ENCODE data around the gene PTPRS.
"Not testable (repeated sequence)": the region's sequence is repeated elsewhere in the genome, so short reads cannot be mapped to it uniquely, and the experiment has no call there.

PTPRS gene

DNA sequence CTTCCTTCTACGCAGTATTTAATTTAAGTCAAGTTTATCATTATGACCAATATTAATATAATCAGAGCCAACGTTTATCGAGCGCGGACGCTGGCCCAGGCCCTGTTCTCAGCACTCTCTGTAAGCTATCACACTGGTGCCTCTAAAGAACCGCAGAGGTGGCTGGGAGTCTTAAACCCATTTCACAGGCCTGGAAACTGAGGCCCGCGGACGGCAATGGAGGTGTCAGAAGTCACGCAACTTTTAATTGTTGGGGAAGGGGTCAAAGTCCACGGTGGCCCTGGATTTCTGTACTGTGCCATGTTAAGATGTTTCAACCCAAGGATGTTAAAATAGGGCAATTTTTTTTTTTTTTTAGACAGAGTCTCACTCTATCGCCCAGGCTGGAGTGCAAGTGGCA lies 8.8 kb downstream of the PTPRS start:
- DNase-seq = no peak

DNA sequence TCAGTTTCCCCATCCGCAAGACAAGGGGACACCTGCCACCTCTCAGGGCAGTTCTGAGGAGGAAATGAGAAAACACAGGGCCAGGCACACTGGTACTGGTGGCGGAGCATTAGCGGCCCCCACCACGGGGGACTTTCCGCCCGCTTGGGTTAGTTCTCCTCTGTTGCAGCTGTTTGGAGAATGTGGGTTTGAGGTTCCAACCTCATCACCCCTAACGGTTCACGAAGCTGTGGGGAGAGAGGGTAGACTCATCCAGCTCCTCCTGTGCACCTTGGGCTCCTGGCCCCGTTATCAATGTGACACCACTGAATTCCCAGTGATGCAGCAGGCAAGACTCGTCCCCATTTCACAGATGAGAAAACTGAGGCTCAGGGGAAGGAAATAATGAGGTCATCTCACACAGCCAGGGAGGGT lies 10.3 kb downstream of the PTPRS start:
- no peak for DNase-seq

DNA sequence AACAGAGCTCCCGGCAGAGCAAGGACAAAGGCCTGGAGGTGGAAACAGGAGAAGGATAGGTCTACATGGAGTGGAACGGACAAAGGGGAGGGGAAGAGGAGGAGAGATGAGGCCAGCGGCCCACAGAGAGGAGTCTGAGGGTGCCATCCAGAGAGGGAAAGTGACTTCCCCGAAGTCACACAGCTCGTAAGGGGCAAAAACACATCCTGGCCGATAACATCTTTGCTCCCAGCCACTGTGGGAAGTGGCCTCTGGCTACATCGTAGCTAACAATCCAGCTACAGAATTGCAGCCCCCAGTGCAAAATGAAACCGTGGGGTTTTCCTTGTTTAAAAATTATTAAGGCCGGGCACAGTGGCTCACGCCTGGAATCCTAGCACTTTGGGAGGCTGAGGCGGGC lies 11.5 kb downstream of the PTPRS start:
- no peak for DNase-seq

- not testable (repeated sequence) for DNase-seq
These were observed 12.2 kb downstream of the PTPRS start for GRCh38 chr19:5328407-5328806.

- no peak for DNase-seq
These were observed 13.5 kb downstream of the PTPRS start for GRCh38 chr19:5326986-5327623.

- DNase-seq = no peak
These were observed 14.1 kb downstream of the PTPRS start for GRCh38 chr19:5326545-5326944.

DNA sequence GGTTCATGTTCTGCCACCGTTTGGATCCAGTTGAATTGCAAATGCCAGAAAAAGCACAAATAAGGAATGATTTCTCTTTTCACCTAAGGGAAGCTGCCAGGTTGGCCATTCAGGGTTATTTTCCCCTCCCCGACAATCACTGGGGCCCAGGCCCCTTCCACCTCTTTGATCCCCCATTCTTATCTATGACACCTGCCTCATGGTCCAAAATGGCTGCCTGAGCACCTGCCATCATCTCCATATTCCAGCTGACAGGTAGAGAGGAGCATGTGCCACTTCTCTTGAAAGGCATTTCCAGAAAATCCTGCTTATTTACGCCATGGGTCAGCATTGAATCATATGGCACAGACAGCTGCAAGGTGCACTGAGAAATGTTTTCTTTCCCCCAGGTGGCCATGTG lies 15.7 kb downstream of the PTPRS start:
- no peak for DNase-seq

DNA sequence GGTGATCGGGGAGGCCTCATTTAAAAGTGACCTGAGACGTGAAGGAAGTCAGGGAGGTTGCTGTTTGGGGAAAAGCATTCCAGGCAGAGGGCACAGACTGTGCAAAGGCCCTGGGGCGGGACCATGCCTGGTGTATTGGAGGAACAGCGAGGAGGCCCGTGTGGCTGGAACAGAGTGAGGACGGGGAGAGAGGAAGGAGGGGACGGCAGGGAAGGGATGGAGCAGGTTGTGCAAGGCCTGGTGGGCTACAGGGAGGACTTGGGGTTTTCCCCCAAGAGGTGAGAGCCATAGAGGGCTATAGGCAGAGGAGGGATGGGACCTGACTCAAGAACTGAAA lies 17.2 kb downstream of the PTPRS start:
- DNase-seq = no peak

- DNase-seq = no peak
These were observed 18.5 kb downstream of the PTPRS start for GRCh38 chr19:5321851-5322681.

- no peak for DNase-seq
These were observed 19.5 kb downstream of the PTPRS start for GRCh38 chr19:5321066-5321642.

- DNase-seq = no peak
These were observed 21.1 kb downstream of the PTPRS start for GRCh38 chr19:5319516-5319915.

DNA sequence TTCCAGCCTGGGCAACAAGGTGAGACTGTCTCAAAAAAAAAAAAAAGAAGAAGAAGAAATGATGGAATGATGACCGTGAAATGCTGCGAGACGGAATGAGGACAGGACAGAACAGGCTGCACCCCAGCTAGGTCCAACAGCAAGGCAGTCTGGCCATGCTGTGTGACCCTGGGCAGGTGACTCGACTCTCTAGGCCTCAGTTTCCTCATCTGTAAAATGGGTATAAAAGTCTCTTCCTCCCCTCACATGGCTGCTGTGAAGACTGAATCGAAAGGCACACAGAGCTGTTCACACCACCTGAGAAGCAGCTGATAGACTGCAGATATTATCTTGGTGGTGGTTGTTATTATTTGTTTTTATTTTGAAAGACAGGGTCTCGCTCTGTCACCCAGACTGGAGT lies 22.3 kb downstream of the PTPRS start:
- no peak for DNase-seq

DNA sequence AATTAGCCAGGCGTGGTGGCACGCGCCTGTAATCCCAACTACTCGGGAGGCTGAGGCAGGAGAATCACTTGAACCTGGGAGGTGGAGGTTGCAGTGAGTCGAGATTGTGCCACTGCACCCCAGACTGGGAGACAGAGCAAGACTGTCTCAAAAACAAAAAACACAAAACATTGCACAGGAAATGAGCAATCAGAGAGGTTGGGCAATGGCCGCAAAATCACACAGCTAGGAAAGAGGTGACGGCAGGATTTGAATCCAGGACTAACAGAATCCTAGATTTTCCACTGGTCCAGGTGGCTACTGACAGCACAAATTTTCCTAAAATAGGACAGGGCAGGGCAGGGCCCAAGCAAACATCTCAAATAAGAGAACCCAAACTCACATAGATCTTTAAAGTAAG lies 23.3 kb downstream of the PTPRS start:
- no peak for DNase-seq

DNA sequence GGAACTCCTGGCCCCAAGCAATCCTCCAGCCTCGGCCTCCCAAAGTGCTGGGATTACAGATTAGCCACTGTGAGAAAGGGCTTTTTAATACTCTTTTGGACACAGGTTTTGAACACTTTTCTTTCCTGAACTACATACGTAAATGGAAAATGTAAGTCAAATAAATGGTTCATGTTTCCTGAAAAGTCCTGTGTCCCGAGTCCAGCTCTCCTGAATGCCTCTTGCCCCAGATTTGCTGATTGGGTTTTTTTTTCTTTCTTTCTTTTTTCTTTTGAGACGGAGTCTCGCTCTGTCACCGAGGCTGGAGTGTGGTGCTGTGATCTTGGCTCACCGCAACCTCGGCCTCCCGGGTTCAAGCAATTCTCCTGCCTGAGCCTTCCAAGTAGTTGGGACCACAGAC lies 24.5 kb downstream of the PTPRS start:
- DNase-seq = no peak

- no peak for DNase-seq
These were observed 25.7 kb downstream of the PTPRS start for GRCh38 chr19:5314907-5315298.

DNA sequence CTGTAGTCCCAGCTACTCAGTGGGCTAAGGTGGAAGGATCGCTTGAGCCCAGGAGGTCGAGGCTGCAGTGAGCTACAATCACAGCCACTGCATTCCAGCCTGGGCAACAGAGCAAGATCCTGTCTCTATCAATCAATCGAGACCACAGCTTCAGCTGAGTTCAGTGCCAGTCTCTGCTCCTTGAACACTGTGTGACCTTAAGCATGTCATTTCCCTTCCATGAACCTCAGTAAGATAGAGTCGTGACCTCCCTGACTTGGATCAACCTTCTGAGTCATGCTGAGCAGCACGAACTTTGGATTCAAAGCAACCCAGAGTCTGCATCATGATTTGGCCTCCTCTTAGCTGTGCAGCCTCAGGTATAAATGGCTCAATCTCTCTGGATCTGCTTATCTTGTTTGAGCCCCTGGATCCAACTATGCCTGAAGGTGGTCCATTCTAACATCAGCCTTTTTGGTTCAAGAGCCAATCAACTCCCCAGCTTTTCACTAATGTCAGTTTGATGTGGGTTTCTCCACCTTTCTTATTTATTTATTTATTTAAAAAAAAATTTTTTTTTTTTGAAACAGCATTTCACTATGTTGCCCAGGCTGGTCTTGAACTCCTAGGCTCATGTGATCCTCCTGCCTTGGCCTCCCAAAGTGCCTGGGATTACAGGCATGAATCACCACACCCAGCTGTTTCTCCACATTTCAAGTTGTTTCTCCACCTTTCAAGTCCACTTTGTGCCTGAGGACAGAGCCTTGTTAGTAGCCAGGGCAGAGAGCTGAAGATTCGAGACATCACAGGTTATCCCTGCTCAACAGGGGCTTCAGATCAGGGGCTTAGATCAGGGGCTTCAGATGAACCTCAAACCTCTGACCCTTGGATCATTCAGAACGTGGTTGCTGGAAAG lies 26.4 kb downstream of the PTPRS start:
- DNase-seq = no peak

- DNase-seq = no peak
These were observed 27.3 kb downstream of the PTPRS start for GRCh38 chr19:5313307-5313706.

DNA sequence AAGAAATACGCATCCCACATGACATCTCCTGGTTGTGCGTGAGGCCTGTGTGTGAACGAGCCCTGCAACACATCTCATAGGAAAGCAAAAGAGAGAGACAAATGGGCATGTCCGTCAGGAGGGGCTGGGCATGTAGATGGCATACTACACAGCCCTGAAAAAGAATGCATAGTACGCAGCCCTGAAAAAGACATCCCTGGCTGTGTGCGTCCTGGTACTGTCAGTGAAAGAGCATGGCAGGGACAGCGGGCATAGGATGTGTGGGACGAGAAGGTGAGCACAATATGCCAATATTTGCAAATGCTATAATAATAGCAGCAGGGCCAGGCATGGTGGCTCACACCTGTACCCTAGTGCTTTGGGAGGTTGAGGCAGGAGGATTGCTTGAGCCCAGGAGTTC lies 28.6 kb downstream of the PTPRS start:
- no peak for DNase-seq

- no peak for DNase-seq
These were observed 31.0 kb downstream of the PTPRS start for GRCh38 chr19:5309438-5310204.

DNA sequence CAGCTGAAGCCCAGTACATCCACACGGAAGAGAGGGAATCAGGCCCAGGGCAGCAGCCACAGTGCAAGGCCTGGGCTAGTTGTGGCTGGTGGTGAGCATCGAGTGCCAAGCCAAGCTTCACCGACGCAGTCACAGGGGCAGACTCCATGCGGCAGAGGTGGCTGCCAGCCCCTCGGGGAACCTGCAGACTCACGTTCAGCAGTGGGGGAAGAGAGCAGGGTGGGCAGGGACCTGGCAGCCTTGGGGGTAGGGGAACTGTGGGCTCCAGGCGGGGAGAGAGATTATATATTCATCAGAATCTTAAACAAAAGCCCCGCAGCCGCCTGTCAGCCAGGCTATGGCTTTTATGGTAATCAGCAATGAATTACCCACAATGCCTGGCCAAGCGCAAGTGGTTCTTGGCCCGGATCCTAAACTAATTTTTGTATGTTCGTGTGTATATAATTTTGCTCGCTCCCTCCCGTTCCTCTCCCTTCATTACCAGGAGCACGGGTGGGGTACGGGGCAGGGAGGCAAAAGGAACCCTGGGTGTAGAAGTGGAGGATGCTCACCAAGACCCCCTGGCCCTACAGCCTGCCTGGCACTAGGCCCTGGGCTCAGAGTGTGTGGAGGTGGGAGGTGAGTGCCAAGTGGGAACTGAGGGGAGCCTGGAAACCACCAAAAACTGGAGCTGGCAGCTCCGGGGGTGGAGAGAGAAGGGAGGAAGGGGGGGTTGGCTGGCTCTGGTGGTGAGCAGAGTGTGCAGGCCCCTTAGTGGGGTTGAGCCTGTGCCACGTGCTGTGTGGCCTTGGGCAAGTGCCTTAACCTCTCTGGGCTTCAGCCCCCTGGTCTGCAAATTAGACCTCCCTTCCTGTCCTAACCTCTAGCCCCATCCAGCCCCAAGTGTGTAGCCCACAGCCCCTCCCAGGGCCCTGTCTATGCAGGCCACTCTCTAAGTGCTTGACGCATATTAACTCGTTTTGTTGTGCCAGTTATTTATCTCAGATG lies 31.9 kb downstream of the PTPRS start:
- no peak for DNase-seq

DNA sequence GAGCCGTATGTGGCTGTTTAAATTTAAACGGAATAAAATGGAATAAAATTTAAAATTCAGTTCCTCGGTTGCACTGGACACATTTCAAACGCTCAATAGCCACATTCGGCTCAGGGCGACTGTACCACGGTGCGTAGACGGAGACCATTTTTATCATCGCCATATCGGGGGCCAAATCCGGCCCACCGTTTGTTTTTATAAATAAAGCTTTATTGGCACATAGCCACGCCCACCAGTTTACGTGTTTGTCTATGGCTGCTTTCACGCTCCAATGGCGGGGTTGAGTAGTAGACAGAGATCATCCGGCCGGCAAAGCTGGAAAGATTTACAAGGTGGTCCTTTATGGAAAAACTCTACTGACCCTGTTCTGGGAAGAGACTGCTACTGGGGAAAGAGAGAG lies 33.0 kb downstream of the PTPRS start:
- DNase-seq = no peak

Measured in activated T-cell treated with anti-CD3 and anti-CD28 coated beads for 4 hours (primary cell).